ENCODE data around the gene SLC37A1.

SLC37A1 gene

DNA sequence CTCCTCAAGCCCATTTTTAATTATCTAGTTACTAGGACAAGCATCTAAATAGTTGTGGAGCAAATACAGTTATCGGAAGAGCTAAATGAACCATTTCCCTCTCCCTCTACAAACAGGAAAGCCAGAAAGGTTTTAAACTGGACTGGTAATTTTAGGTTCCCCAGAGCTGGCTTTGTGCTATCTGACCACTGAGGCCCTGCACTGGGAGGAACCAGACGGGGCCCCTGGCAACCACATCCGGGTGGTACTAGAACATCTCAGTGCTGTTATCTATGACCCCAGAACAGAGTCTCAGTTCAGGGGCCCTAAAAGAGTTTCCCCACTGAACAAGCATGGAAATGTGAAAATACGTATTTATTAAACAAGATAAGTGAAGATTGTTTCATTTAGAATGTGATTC is 9.9 kb upstream of the SLC37A1 start:
- Histone ChIP-seq H3K4me3 (ENCODE audit: insufficient read depth, low read length, poor library complexity, severe bottlenecking) (no peak overlapping the region), H3K9me2 (replicated peaks; ENCODE audit: insufficient read depth, low read length) (no peaks in the 10 kb centered on the region), H2AFZ (ENCODE audit: low read depth, low read length, severe bottlenecking) (no peak overlapping the region), H3K27ac (ENCODE audit: low read depth, low read length) (peak overlapping the region; percentile 30; the same call in 1 of the 2 replicates), H3K9me3 (ENCODE audit: insufficient read depth, low read length) (no peaks in the 10 kb centered on the region), H3K9ac (ENCODE audit: low read length) (no peak overlapping the region), H3K36me3 (ENCODE audit: low read length) (no peaks in the 10 kb centered on the region), H4K20me1 (ENCODE audit: low read depth, low read length) (no peaks in the 10 kb centered on the region), H3K4me2 (ENCODE audit: low read depth, low read length, poor library complexity, severe bottlenecking) (peak overlapping the region; percentile 37), H3K79me2 (ENCODE audit: insufficient read depth, low read length) (no peaks in the 10 kb centered on the region), H3F3A (ENCODE audit: insufficient read depth) (no peaks in the 10 kb centered on the region), H3K27me3 (ENCODE audit: low read length) (no peaks in the 10 kb centered on the region)
- TF ChIP-seq, protein P1, sequence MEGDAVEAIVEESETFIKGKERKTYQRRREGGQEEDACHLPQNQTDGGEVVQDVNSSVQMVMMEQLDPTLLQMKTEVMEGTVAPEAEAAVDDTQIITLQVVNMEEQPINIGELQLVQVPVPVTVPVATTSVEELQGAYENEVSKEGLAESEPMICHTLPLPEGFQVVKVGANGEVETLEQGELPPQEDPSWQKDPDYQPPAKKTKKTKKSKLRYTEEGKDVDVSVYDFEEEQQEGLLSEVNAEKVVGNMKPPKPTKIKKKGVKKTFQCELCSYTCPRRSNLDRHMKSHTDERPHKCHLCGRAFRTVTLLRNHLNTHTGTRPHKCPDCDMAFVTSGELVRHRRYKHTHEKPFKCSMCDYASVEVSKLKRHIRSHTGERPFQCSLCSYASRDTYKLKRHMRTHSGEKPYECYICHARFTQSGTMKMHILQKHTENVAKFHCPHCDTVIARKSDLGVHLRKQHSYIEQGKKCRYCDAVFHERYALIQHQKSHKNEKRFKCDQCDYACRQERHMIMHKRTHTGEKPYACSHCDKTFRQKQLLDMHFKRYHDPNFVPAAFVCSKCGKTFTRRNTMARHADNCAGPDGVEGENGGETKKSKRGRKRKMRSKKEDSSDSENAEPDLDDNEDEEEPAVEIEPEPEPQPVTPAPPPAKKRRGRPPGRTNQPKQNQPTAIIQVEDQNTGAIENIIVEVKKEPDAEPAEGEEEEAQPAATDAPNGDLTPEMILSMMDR (IDR thresholded peaks at IDR 0.05; ENCODE audit: insufficient read depth, low read length, poor library complexity, severe bottlenecking): no peak
- no peak for TF ChIP-seq EZH2phosphoT487 (conservative IDR thresholded peaks at IDR 0.05; ENCODE audit: low read length)

DNA sequence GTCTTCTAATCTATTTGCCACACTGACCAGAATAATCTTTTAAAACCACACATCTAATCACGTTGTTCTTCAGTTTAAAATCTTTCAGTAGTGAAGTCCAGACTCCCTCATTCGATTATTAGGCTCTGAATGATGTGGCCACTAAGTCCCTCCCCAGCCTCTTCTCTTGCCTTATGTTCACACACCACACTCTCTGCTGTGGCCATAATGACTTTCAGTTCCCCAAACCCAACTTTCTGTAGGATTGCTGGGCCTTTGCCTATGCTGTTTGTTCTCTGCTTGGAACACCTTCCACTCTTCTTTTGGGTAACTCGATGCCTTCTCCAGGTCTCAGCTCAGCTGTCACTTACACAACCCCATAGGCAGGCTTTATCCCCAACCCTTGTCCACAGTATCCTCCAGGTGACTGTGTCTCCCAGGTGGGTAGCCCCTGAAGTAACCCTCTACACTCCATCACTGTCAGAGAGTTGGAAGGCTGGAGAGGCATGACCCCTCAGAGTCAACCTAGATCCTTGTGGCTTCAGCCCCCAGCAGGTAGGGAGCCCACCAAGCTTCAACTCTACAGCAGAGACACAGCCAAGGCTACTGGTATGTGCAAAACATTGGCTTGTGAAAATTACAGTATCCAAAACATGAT is 8.4 kb upstream of the SLC37A1 start:
- no peak overlapping the region for H3K9ac ChIP-seq (ENCODE audit: low read length)
- no peaks in the 10 kb centered on the region for H3K36me3 ChIP-seq (ENCODE audit: low read length)
- H3K9me2 ChIP-seq (replicated peaks; ENCODE audit: insufficient read depth, low read length): no peaks in the 10 kb centered on the region
- no peaks in the 10 kb centered on the region for H3K9me3 ChIP-seq (ENCODE audit: insufficient read depth, low read length)
- H3K27ac ChIP-seq (ENCODE audit: low read depth, low read length): no peak overlapping the region
- TF ChIP-seq, protein P1 (IDR thresholded peaks at IDR 0.05; ENCODE audit: insufficient read depth, low read length, poor library complexity, severe bottlenecking): no peak
- no peak for TF ChIP-seq EZH2phosphoT487 (conservative IDR thresholded peaks at IDR 0.05; ENCODE audit: low read length)
- no peak overlapping the region for H2AFZ ChIP-seq (ENCODE audit: low read depth, low read length, severe bottlenecking)
- no peaks in the 10 kb centered on the region for H4K20me1 ChIP-seq (ENCODE audit: low read depth, low read length)
- H3K4me2 ChIP-seq (ENCODE audit: low read depth, low read length, poor library complexity, severe bottlenecking): no peak overlapping the region
- no peaks in the 10 kb centered on the region for H3F3A ChIP-seq (ENCODE audit: insufficient read depth)
- H3K4me3 ChIP-seq (ENCODE audit: insufficient read depth, low read length, poor library complexity, severe bottlenecking): no peak overlapping the region
- H3K79me2 ChIP-seq (ENCODE audit: insufficient read depth, low read length): no peaks in the 10 kb centered on the region
- H3K27me3 ChIP-seq (ENCODE audit: low read length): no peaks in the 10 kb centered on the region

DNA sequence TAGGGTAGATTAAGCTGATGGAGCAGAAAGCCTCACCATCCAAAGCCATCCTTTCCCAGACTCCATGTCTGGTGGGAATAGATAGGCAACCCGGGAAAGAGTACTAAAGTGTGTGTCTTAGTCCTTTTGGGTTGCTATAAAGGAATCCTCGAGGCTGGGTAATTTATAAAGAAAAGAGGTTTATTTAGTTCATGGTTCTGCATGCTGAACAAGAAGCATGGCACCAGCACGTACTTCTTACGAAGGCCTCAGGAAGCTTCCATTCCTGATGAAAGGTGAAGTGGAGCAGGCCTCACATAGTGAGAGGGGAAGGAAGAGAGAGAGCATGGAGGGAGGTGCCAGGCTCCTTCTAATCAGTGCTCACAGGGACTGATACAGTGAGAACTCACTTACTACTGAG is 6.2 kb upstream of the SLC37A1 start:
- H3K4me2 ChIP-seq (ENCODE audit: low read depth, low read length, poor library complexity, severe bottlenecking): no peak overlapping the region
- H3K9ac ChIP-seq (ENCODE audit: low read length): no peak overlapping the region
- H4K20me1 ChIP-seq (ENCODE audit: low read depth, low read length): no peaks in the 10 kb centered on the region
- no peaks in the 10 kb centered on the region for H3K36me3 ChIP-seq (ENCODE audit: low read length)
- TF ChIP-seq EZH2phosphoT487 (conservative IDR thresholded peaks at IDR 0.05; ENCODE audit: low read length): no peak
- TF ChIP-seq, protein P1 (IDR thresholded peaks at IDR 0.05; ENCODE audit: insufficient read depth, low read length, poor library complexity, severe bottlenecking): no peak
- H3K9me3 ChIP-seq (ENCODE audit: insufficient read depth, low read length): no peaks in the 10 kb centered on the region
- no peaks in the 10 kb centered on the region for H3K9me2 ChIP-seq (replicated peaks; ENCODE audit: insufficient read depth, low read length)
- no peak overlapping the region for H3K4me3 ChIP-seq (ENCODE audit: insufficient read depth, low read length, poor library complexity, severe bottlenecking)
- H2AFZ ChIP-seq (ENCODE audit: low read depth, low read length, severe bottlenecking): no peak overlapping the region
- no peaks in the 10 kb centered on the region for H3K27me3 ChIP-seq (ENCODE audit: low read length)
- no peak overlapping the region for H3K27ac ChIP-seq (ENCODE audit: low read depth, low read length)
- H3F3A ChIP-seq (ENCODE audit: insufficient read depth): no peaks in the 10 kb centered on the region
- no peaks in the 10 kb centered on the region for H3K79me2 ChIP-seq (ENCODE audit: insufficient read depth, low read length)
